GM11168 (cell line): ENCODE results near the gene LSM14B.
"Not testable (repeated sequence)": the region's sequence is repeated elsewhere in the genome, so short reads cannot be mapped to it uniquely, and the experiment has no call there.

ENCODE experiments used
- in situ Hi-C: fragments of 300-500 bp; cut with MboI; formaldehyde crosslinking; loops from one replicate; pipeline ENCODE4 v1.12.0; 2022; ENCODE audit warnings: low sequenced_read_pairs; ENCODE audit not compliant: unreplicated experiment

Gene LSM14B

GRCh38 chr20:62143081-62143956, 21.0 kb downstream of the LSM14B start, which contains the start of the genes PSMA7 and SS18L1:
Gene PSMA7 (minus strand): TSS chr20:62143394. CDS start chr20:62143303, 91 bp downstream.
Gene SS18L1 (plus strand): TSS chr20:62143769. CDS start chr20:62143821, 52 bp downstream.
- in situ Hi-C loops = no loop called here

GRCh38 chr20:62143957-62144825, 21.9 kb downstream of the LSM14B start:
- in situ Hi-C loops = no loop called here

- in situ Hi-C loops = no loop called here
Observed at GRCh38 chr20:62145688-62146018, 23.4 kb downstream of the LSM14B start.

- in situ Hi-C loops = no loop called here
Observed at GRCh38 chr20:62146019-62146755, 23.9 kb downstream of the LSM14B start.

- in situ Hi-C loops = no loop called here
Observed at GRCh38 chr20:62147125-62147524, 24.9 kb downstream of the LSM14B start.

- in situ Hi-C loops = no loop called here
Observed at GRCh38 chr20:62147528-62147927, 25.3 kb downstream of the LSM14B start.

GRCh38 chr20:62148383-62148782, 26.1 kb downstream of the LSM14B start:
- in situ Hi-C loops = not testable (repeated sequence)

- in situ Hi-C loops = no loop called here
Observed at GRCh38 chr20:62148908-62149314, 26.6 kb downstream of the LSM14B start.

- in situ Hi-C loops = no loop called here
Observed at GRCh38 chr20:62149532-62150309, 27.4 kb downstream of the LSM14B start.

- in situ Hi-C loops = no loop called here
Observed at GRCh38 chr20:62150310-62150575, 28.0 kb downstream of the LSM14B start.

- in situ Hi-C loops = no loop called here
Observed at GRCh38 chr20:62151225-62151624, 28.9 kb downstream of the LSM14B start.

- in situ Hi-C loops = no loop called here
Observed at GRCh38 chr20:62151835-62152364, 29.6 kb downstream of the LSM14B start.

GRCh38 chr20:62155428-62156253, 33.4 kb downstream of the LSM14B start:
- in situ Hi-C loops = no loop called here

- in situ Hi-C loops = no loop called here
Observed at GRCh38 chr20:62156254-62156556, 33.9 kb downstream of the LSM14B start.

GRCh38 chr20:62156592-62157386, 34.5 kb downstream of the LSM14B start:
- in situ Hi-C loops = no loop called here

- in situ Hi-C loops = no loop called here
Observed at GRCh38 chr20:62157387-62158087, 35.3 kb downstream of the LSM14B start.

GRCh38 chr20:62158088-62158400, 35.8 kb downstream of the LSM14B start:
- in situ Hi-C loops = no loop called here

GRCh38 chr20:62158541-62158940, 36.3 kb downstream of the LSM14B start:
- in situ Hi-C loops = no loop called here
